Measurements from ENCODE around the gene HAUS8. TPM values are rescaled to one million over a fixed set of nuclear protein-coding genes. Genes with fewer than 3 reads are reported as not detected.

Gene HAUS8
- total and polyA plus RNA-seq, 10 of the 15 experiments (the other 5 are each of a cell fraction or from before 2014, with no cell fraction given): 22.7 to 43.9 (median 34.4) TPM

DNA sequence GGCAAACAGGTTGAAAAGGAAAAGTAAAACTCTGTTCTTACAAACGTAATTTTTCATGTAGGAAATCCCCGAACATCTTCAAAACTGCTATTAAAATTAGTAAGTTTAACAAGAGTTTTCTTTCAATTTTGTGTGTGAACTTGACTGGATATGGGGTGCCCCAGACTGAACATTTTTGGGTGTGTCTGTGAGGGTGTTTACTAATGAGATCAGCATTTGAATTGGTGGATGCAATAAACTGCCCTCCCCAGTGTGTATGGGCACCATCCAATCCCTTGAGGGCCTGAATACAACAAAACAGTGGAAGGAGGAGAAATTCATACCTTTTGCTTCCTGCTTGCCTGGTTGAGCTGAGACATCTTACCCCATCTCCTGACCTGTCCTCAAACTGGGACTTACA lies 11.8 kb downstream of the HAUS8 start:
- H3K4me1 ChIP-seq (ENCODE audit: control insufficient read depth, insufficient read depth, low read length): peaks cover 25% of the 10 kb centered on the region
- POLR2A ChIA-PET: interaction anchor here (1.3 kb wide), 1 partner anchor 13 kb away, joined by 3 read pairs; no protein-coding TSS in a partner anchor
- H3K9ac ChIP-seq (ENCODE audit: control insufficient read depth, insufficient read depth, low read length): no peak overlapping the region
- DNase-seq (ENCODE audit: low read depth, low spot score) (no peak), ATAC-seq (peak; percentile 44), FAIRE-seq (no peak)
- peaks cover 10 to 16% of the 10 kb centered on the region in 2 experiments; a peak in 3 of 4 replicates for H3K36me3 ChIP-seq (ENCODE audit: control insufficient read depth in 2 of 2, insufficient read depth in 2 of 2, low read length in 1 of 2)
- peaks cover 12% of the 10 kb centered on the region for H3K79me2 ChIP-seq (ENCODE audit: control insufficient read depth, insufficient read depth, low read length)
- RAD21 ChIA-PET (ENCODE audit: unreplicated experiment): interaction anchor here (0.6 kb wide), 1 partner anchor 242 kb away, joined by 6 read pairs; no protein-coding TSS in a partner anchor
- TF ChIP-seq RELA (IDR thresholded peaks at IDR 0.05; ENCODE audit: borderline replicate concordance, partially characterized antibody) (no peak), TCF3 (IDR thresholded peaks at IDR 0.05; ENCODE audit: borderline replicate concordance, insufficient read depth, low read depth, low read length) (no peak), CHD1 (IDR thresholded peaks at IDR 0.05; ENCODE audit: low read depth, low read length) (no peak), PML (IDR thresholded peaks at IDR 0.05; ENCODE audit: low read length) (no peak), JUNB (IDR thresholded peaks at IDR 0.05) (no peak), POLR2AphosphoS5 (IDR thresholded peaks at IDR 0.05; ENCODE audit: low read length) (no peak), SMC3 (IDR thresholded peaks at IDR 0.05; ENCODE audit: borderline replicate concordance, low read length) (no peak), SUZ12 (IDR thresholded peaks at IDR 0.05; ENCODE audit: unreplicated experiment) (no peak), CEBPB (IDR thresholded peaks at IDR 0.05; ENCODE audit: borderline replicate concordance in 1 of 2, low read depth in 2 of 2, low read length in 2 of 2) (no peak), ATF7 (IDR thresholded peaks at IDR 0.05; ENCODE audit: low read depth) (no peak), CREB1 (IDR thresholded peaks at IDR 0.05; ENCODE audit: low read depth) (no peak)
- TF ChIP-seq, protein P1, sequence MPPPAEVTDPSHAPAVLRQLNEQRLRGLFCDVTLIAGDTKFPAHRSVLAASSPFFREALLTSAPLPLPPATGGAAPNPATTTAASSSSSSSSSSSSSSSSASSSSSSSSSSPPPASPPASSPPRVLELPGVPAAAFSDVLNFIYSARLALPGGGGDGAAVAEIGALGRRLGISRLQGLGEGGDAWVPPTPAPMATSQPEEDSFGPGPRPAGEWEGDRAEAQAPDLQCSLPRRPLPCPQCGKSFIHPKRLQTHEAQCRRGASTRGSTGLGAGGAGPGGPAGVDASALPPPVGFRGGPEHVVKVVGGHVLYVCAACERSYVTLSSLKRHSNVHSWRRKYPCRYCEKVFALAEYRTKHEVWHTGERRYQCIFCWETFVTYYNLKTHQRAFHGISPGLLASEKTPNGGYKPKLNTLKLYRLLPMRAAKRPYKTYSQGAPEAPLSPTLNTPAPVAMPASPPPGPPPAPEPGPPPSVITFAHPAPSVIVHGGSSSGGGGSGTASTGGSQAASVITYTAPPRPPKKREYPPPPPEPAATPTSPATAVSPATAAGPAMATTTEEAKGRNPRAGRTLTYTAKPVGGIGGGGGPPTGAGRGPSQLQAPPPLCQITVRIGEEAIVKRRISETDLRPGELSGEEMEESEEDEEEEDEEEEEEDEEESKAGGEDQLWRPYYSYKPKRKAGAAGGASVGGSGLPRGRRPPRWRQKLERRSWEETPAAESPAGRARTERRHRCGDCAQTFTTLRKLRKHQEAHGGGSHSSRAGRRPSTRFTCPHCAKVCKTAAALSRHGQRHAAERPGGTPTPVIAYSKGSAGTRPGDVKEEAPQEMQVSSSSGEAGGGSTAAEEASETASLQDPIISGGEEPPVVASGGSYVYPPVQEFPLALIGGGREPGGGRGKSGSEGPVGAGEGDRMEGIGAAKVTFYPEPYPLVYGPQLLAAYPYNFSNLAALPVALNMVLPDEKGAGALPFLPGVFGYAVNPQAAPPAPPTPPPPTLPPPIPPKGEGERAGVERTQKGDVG (CRISPR knock-in tag; IDR thresholded peaks at IDR 0.05): no peak
- TF ChIP-seq, protein P2, sequence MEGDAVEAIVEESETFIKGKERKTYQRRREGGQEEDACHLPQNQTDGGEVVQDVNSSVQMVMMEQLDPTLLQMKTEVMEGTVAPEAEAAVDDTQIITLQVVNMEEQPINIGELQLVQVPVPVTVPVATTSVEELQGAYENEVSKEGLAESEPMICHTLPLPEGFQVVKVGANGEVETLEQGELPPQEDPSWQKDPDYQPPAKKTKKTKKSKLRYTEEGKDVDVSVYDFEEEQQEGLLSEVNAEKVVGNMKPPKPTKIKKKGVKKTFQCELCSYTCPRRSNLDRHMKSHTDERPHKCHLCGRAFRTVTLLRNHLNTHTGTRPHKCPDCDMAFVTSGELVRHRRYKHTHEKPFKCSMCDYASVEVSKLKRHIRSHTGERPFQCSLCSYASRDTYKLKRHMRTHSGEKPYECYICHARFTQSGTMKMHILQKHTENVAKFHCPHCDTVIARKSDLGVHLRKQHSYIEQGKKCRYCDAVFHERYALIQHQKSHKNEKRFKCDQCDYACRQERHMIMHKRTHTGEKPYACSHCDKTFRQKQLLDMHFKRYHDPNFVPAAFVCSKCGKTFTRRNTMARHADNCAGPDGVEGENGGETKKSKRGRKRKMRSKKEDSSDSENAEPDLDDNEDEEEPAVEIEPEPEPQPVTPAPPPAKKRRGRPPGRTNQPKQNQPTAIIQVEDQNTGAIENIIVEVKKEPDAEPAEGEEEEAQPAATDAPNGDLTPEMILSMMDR (IDR thresholded peaks at IDR 0.05 in 2 of 3, conservative IDR thresholded peaks at IDR 0.05 in 1 of 3; ENCODE audit: control insufficient read depth in 2 of 3, extremely low read depth in 1 of 3, insufficient read depth in 1 of 3, low read depth in 3 of 3, low read length in 3 of 3): no peak
- TF ChIP-seq, protein P3, sequence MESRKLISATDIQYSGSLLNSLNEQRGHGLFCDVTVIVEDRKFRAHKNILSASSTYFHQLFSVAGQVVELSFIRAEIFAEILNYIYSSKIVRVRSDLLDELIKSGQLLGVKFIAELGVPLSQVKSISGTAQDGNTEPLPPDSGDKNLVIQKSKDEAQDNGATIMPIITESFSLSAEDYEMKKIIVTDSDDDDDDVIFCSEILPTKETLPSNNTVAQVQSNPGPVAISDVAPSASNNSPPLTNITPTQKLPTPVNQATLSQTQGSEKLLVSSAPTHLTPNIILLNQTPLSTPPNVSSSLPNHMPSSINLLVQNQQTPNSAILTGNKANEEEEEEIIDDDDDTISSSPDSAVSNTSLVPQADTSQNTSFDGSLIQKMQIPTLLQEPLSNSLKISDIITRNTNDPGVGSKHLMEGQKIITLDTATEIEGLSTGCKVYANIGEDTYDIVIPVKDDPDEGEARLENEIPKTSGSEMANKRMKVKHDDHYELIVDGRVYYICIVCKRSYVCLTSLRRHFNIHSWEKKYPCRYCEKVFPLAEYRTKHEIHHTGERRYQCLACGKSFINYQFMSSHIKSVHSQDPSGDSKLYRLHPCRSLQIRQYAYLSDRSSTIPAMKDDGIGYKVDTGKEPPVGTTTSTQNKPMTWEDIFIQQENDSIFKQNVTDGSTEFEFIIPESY (IDR thresholded peaks at IDR 0.05): no peak
- no TSS peak for BruUV-seq (replicated peaks)
- WGBS (ENCODE audit: insufficient coverage, insufficient replicate concordance, low lambda C conversion rate, missing lambda C conversion rate): 6% methylated on average over 2 of the region's 2 CpGs
- SMC1A ChIA-PET (ENCODE audit: uncharacterized antibody, unreplicated experiment): no interaction called here
- in situ Hi-C loops (cut with MboI): no loop called here
- H3K9me3 ChIP-seq (replicated peaks; ENCODE audit: control insufficient read depth, insufficient read depth, low read length): no peaks in the 10 kb centered on the region
- no peak overlapping the region for H3K27ac ChIP-seq (ENCODE audit: control insufficient read depth, insufficient read depth)
- CTCF ChIA-PET: interaction anchor here (0.8 to 1.4 kb wide), 3 partner anchors 58 to 227 kb away, joined by 3 to 5 read pairs (median 3); no protein-coding TSS in a partner anchor
- H3K4me2 ChIP-seq (ENCODE audit: control insufficient read depth, insufficient read depth): peak overlapping the region; percentile 39; the same call in 1 of the 2 replicates
- no peaks in the 10 kb centered on the region for H3K27me3 ChIP-seq (replicated peaks in 1 of 2; ENCODE audit: control insufficient read depth in 2 of 2, insufficient read depth in 2 of 2, low read length in 1 of 2)
- intact Hi-C loops (cut with micrococcal nuclease; ENCODE audit: unreplicated experiment): loop anchor here (10.0 kb wide), 1 partner anchor 121 kb away; no protein-coding TSS in a partner anchor
- H2AFZ ChIP-seq (ENCODE audit: control insufficient read depth, low read depth, low read length): no peak overlapping the region
- no peak overlapping the region for H3K4me3 ChIP-seq
- H4K20me1 ChIP-seq (ENCODE audit: control insufficient read depth, insufficient read depth): peaks cover 2% of the 10 kb centered on the region; the same call in 1 of the 2 replicates
